Neutrophil (primary cell): ENCODE results near the gene CCR5.

Experiments used
- H3K27ac ChIP-seq: fragments of 200-600 bp; sonication (generic); 2 replicates; pipeline ENCODE4 v1.5.1; 2016; ENCODE audit warnings: mild to moderate bottlenecking, moderate library complexity
- H3K27me3 ChIP-seq: fragments of 200-600 bp; sonication (generic); 2 replicates; pipeline ENCODE4 v1.6.0; 2016; ENCODE audit warnings: mild to moderate bottlenecking
- H3K36me3 ChIP-seq: fragments of 200-600 bp; sonication (generic); 2 replicates; pipeline ENCODE4 v1.5.1; 2017
- H3K4me1 ChIP-seq, 2 experiments: fragments of 200-600 bp in 1 of 2; sonication (generic) in 1 of 2; 1 replicate in 1 of 2; 2 replicates in 1 of 2; pipeline versions ENCODE4 v1.5.1 to v1.6.1; 2013 to 2016; ENCODE audit warnings: low read depth in 1 of 2, low read length in 1 of 2, mild to moderate bottlenecking in 1 of 2, moderate library complexity in 1 of 2; ENCODE audit not compliant: control insufficient read depth in 1 of 2, insufficient read depth in 1 of 2
- H3K4me3 ChIP-seq, 2 experiments: fragments of 200-600 bp in 1 of 2; sonication (generic) in 1 of 2; 1 replicate in 1 of 2; 2 replicates in 1 of 2; pipeline ENCODE4 v1.5.1; 2013 to 2016; ENCODE audit warnings: low read depth in 1 of 2, low read length in 1 of 2, mild to moderate bottlenecking in 1 of 2, moderate library complexity in 1 of 2
- H3K9me3 ChIP-seq: fragments of 200-600 bp; sonication (generic); 2 replicates; pipeline ENCODE4 v1.5.1; 2016
- TF ChIP-seq, protein P1 (sequence below): fragments of 200-600 bp; sonication (generic); IDR thresholded peaks from 2 replicates; pipeline ENCODE4 v1.5.1; 2016; ENCODE audit warnings: antibody characterized with exemption

The CCR5 gene

DNA sequence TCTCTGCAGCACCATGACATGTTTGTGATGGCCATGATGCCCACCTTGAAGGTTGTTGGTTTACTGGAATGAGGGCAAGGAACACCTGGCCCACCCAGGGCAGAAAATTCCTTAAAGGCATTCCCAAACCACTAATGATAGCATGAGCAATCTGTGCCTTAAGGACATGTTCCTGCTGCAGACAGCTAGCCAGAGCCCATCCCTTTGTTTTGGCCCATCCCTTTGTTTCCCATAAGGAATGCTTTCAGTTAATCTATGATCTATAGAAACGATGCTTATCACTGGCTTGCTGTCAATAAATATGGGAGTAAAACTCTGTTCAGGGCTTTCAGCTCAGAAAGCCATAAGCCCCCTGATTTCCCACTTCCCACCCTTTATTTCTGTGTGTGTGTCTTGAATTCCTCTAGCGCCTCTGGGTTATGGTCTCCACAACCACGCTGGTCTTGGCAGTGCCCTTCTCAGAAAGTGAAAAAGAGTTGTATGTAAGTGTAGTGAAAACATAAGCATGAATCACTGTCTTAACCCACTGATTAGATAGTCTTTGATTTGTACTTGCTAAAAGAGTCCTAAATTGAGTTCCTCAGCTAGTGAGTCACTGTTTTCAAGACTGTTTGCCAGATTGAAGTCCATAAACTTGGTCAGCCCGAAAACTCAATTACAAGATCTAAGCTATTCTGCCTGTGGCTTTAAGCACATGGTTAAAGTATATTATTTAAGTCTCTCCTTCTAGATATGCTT, 35.8 kb upstream of the CCR5 start:
- no peaks in the 10 kb centered on the region for H3K36me3 ChIP-seq
- peaks cover 7% of the 10 kb centered on the region for H3K9me3 ChIP-seq
- H3K27ac ChIP-seq, result no peak overlapping the region
- H3K4me1 ChIP-seq, result peaks cover 0 to 7% of the 10 kb centered on the region in 2 experiments
- TF ChIP-seq, protein P1, sequence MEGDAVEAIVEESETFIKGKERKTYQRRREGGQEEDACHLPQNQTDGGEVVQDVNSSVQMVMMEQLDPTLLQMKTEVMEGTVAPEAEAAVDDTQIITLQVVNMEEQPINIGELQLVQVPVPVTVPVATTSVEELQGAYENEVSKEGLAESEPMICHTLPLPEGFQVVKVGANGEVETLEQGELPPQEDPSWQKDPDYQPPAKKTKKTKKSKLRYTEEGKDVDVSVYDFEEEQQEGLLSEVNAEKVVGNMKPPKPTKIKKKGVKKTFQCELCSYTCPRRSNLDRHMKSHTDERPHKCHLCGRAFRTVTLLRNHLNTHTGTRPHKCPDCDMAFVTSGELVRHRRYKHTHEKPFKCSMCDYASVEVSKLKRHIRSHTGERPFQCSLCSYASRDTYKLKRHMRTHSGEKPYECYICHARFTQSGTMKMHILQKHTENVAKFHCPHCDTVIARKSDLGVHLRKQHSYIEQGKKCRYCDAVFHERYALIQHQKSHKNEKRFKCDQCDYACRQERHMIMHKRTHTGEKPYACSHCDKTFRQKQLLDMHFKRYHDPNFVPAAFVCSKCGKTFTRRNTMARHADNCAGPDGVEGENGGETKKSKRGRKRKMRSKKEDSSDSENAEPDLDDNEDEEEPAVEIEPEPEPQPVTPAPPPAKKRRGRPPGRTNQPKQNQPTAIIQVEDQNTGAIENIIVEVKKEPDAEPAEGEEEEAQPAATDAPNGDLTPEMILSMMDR, result no peak
- no peaks in the 10 kb centered on the region for H3K27me3 ChIP-seq
- no peak overlapping the region for H3K4me3 ChIP-seq

DNA sequence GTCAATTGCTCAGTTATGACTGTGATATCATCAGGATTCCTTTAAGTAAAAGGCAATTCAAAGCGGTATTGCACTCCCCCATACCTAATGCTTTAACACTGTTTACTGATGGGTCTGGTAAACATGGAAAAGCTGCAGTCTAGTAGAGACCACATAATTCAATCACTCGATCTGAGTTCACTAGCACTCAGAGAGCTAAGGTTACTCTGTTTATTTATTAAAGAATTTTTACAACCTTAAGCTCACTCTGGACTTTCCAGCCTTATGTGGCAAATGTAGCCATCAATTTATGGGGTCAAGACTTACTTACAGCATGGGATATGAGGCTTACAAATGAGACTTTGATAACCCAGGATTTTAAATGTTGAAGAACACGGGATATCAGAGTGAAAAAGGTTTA, 35.2 kb upstream of the CCR5 start:
- Histone ChIP-seq H3K27me3 (no peaks in the 10 kb centered on the region), H3K4me1 (peaks cover 0 to 7% of the 10 kb centered on the region in 2 experiments), H3K27ac (no peak overlapping the region), H3K36me3 (no peaks in the 10 kb centered on the region), H3K9me3 (peaks cover 7% of the 10 kb centered on the region), H3K4me3 (no peak overlapping the region)
- TF ChIP-seq, protein P1, result no peak

DNA sequence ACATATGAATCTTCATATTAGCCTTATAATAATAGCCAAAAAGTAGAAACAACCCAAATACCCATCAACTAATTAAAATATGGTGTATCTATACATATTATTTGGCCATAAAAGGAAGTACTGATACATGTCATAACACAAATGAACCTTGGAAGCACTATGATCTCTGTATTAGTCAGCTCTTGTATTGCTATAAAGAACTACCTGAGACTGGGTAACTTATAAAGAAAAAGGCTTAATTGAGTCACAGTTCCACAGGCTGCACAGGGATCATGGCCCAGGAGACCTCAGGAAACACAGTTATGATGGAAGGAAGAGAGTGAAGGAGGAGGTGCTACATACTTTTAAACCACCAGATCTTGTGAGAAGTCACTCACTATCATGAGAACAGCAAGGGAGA, 32.8 kb upstream of the CCR5 start:
- peaks cover 7% of the 10 kb centered on the region for H3K9me3 ChIP-seq
- H3K27me3 ChIP-seq, result no peaks in the 10 kb centered on the region
- H3K27ac ChIP-seq, result no peak overlapping the region
- TF ChIP-seq, protein P1, result no peak
- peaks cover 0 to 7% of the 10 kb centered on the region in 2 experiments for H3K4me1 ChIP-seq
- H3K36me3 ChIP-seq, result no peaks in the 10 kb centered on the region
- no peak overlapping the region for H3K4me3 ChIP-seq

DNA sequence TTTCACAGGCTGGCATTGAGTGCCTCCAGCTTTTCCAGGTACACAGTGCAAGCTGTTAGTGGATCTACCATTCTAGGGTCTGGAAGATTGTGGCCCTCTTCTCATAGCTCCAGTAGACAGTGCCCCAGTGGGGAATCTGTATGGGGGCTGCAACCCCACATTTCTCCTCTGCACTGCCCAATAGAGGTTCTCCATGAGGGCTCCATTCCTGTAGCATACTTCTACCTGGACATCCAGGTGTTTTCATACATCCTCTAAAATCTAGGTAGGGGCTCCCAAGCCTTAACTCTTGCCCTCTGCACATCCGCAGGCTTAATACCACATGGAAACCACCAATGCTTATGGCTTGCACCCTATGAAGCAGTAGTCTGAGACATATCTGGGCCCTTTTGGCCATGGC, 31.9 kb upstream of the CCR5 start:
- no peaks in the 10 kb centered on the region for H3K27me3 ChIP-seq
- TF ChIP-seq, protein P1, result no peak
- H3K27ac ChIP-seq, result no peak overlapping the region
- peaks cover 7% of the 10 kb centered on the region for H3K9me3 ChIP-seq
- no peaks in the 10 kb centered on the region for H3K36me3 ChIP-seq
- H3K4me1 ChIP-seq, result peaks cover 0 to under 1% of the 10 kb centered on the region in 2 experiments
- no peak overlapping the region for H3K4me3 ChIP-seq

DNA sequence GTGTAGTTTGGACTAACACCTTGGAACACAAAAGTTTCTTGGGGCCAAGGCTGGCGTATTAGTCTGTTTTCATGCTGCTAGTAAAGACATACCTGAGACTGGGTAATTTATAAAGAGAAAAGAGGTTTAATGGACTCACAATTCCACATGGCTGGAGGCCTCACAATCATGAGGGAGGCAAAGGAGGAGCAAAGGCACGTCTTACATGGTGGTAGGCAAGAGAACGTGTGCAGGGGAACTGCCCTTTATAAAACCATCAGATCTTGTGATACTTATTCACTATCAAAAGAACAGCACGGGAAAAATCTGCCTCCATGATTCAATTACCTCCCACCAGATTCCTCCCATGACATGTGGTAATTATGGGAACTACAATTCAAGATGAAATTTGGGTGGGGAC, 26.3 kb upstream of the CCR5 start:
- Histone ChIP-seq H3K4me1 (no peaks in the 10 kb centered on the region), H3K36me3 (no peaks in the 10 kb centered on the region), H3K27ac (no peak overlapping the region), H3K9me3 (no peaks in the 10 kb centered on the region), H3K27me3 (no peaks in the 10 kb centered on the region), H3K4me3 (no peak overlapping the region)
- TF ChIP-seq, protein P1, result no peak
